ENCODE measurements around the gene PDZK1IP1. TPM values are rescaled to one million over a fixed set of nuclear protein-coding genes. Genes with fewer than 3 reads are reported as not detected.

Gene PDZK1IP1
- polyA plus RNA-seq, 1 experiment = not detected

DNA sequence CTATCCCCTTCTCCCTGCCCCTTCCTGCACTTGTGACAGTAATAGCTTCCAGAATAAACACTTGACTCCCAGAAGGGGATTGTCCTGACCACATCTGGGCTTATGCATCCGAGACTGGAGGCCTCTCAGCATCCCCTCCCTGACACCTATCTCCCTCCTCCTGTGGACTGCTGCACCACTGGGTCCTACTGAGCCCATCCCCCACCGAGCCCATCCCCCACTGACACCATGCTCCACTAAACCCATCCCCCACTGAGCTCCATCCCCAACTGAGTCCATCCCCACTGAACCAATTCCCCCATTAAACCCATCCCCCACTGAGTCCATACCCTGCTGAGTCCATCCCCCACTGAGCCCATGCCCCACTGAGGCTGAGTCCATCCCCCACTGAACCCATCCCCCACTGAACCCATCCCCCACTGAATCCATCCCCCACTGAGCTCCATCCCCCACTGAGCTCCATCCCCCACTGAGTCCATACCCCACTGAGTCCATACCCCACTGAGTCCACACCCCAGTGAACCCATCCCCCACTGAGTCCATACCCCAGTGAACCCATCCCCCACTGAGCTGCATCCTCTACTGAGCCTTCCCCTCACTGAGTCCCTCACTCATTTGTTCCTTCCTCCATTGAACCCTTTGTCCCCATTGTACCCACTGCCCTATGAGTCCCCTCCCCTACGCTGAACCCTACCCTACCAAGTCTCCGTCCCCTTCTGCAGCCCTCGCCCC is 5.6 kb downstream of the PDZK1IP1 start:
- H3K4me3 ChIP-seq (ENCODE audit: low read depth, low read length) = no peak overlapping the region
- TF ChIP-seq CTCF (IDR thresholded peaks at IDR 0.05; ENCODE audit: low read depth, low read length) = no peak
- H3K27me3 ChIP-seq (ENCODE audit: control insufficient read depth, insufficient read depth, low read length) = peaks cover 4% of the 10 kb centered on the region
- POLR2A ChIA-PET = interaction anchor here (0.6 to 0.7 kb wide), 2 partner anchors 30 to 538 kb away, joined by 3 to 13 read pairs; no protein-coding TSS in a partner anchor
- H3K27ac ChIP-seq (ENCODE audit: low read depth, low read length) = no peak overlapping the region
- DNase-seq (ENCODE audit: low read depth, low spot score) = no peak
- CTCF ChIA-PET = interaction anchor here (0.5 to 1.5 kb wide), 9 partner anchors 8 to 542 kb away, joined by 3 to 14 read pairs (median 3); no protein-coding TSS in a partner anchor
- no peaks in the 10 kb centered on the region for H3K9me3 ChIP-seq (ENCODE audit: control insufficient read depth, insufficient read depth, low read length)

DNA sequence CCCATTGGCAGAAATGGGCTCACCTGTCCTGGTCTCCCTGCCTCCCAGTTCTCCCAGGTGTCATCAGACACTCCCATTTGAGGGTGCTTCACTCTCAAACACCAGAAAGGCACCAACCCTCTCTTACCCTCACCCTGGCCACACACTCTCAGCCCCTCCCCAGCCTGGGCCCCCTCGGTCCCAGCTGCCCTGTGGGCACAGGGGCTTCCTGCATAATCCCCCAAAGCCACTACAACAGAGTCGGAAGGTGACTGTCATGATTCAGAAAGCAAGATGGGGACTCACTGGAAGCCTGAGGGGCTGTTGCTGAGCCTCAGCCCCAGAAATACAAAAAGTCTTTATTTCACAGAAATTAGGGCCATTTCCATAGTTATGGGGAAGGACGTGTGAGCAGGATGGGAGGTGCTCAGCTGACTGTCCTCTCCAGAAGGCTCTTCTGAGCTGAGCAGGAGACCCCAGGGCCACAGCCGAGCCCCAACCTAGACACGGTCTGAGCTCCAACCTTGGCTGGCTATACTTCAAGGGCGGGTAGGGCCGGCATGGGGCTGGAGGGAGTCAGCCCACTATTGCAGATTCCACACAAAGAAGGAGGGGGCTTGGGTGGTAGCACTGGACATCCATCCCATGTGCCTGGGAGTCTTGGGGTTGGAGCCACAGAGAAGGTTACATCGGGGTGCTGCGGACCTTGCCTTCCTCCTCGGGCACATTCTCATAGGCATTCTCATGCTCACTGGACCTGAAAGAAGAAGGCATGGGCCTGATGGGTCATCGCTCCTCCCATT is 6.3 kb downstream of the PDZK1IP1 start:
- DNase-seq (ENCODE audit: low read depth, low spot score) = no peak
- no peak for TF ChIP-seq CTCF (IDR thresholded peaks at IDR 0.05; ENCODE audit: low read depth, low read length)
- H3K27ac ChIP-seq (ENCODE audit: low read depth, low read length) = no peak overlapping the region
- H3K4me3 ChIP-seq (ENCODE audit: low read depth, low read length) = no peak overlapping the region
- H3K9me3 ChIP-seq (ENCODE audit: control insufficient read depth, insufficient read depth, low read length) = no peaks in the 10 kb centered on the region
- H3K27me3 ChIP-seq (ENCODE audit: control insufficient read depth, insufficient read depth, low read length) = peaks cover 4% of the 10 kb centered on the region
- ChIA-PET CTCF (interaction anchor here (0.6 to 3.0 kb wide), 8 partner anchors 8 to 543 kb away, joined by 3 to 16 read pairs (median 5); partner anchors contain the start of gene FOXD2), POLR2A (interaction anchor here (0.7 kb wide), 1 partner anchor 539 kb away, joined by 13 read pairs; no protein-coding TSS in a partner anchor)

DNA sequence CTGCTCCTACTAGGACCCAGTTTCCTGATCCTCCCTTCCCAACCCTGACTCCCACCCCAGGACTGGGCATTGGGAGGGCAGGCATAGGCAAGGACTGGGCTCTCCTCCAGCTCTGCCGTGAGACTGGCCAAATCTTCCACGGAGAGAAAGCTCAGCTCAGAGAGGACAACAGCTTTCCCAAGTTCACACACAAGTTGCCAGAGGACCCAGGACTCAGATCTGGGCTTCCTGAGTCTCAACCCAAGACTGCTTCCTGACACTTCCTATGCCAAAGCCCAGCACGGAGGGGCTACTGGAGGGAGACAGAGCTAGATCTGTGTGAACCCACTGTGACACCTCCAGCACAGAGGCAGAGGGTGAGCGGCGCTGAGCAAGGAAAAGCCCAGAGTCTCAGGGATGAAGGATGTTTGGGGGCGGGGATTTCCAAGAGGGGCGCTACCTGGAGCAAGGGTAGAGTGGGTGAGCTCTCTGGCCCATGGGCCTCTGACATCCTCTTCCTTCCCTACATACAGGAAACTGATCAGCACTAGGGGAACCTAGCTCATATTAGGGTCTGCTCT is 7.1 kb downstream of the PDZK1IP1 start:
- CTCF ChIA-PET = interaction anchor here (0.7 to 3.0 kb wide), 4 partner anchors 10 to 543 kb away, joined by 3 to 16 read pairs (median 4); partner anchors contain the start of gene FOXD2

GRCh38 chr1:47181955-47182675 is 7.7 kb downstream of the PDZK1IP1 start:
- POLR2A ChIA-PET = no interaction called here
- DNase-seq (ENCODE audit: low read depth, low spot score) = no peak
- CTCF ChIA-PET = interaction anchor here (1.0 to 4.9 kb wide), 5 partner anchors 11 to 544 kb away, joined by 3 to 56 read pairs (median 5); no protein-coding TSS in a partner anchor
- H3K4me3 ChIP-seq (ENCODE audit: low read depth, low read length) = no peak overlapping the region
- H3K27me3 ChIP-seq (ENCODE audit: control insufficient read depth, insufficient read depth, low read length) = peaks cover 6% of the 10 kb centered on the region
- no peaks in the 10 kb centered on the region for H3K9me3 ChIP-seq (ENCODE audit: control insufficient read depth, insufficient read depth, low read length)
- H3K27ac ChIP-seq (ENCODE audit: low read depth, low read length) = no peak overlapping the region
- no peak for TF ChIP-seq CTCF (IDR thresholded peaks at IDR 0.05; ENCODE audit: low read depth, low read length)

More for the DNA sequence above, 7.1 kb downstream of the PDZK1IP1 start:
- POLR2A ChIA-PET = no interaction called here
- Histone ChIP-seq H3K27me3 (ENCODE audit: control insufficient read depth, insufficient read depth, low read length) (peaks cover 8% of the 10 kb centered on the region), H3K9me3 (ENCODE audit: control insufficient read depth, insufficient read depth, low read length) (no peaks in the 10 kb centered on the region), H3K27ac (ENCODE audit: low read depth, low read length) (no peak overlapping the region), H3K4me3 (ENCODE audit: low read depth, low read length) (no peak overlapping the region)
- TF ChIP-seq CTCF (IDR thresholded peaks at IDR 0.05; ENCODE audit: low read depth, low read length) = no peak
- DNase-seq (ENCODE audit: low read depth, low spot score) = no peak
